Nucleus accumbens (tissue), 56 donors: ENCODE measurements around the gene ARHGAP12.
A peak's percentile ranks its signal among the peaks of the same experiment; 100 is the strongest.

ENCODE experiments used
- DNase-seq, 56 donors: peaks; one replicate each; lab custom pipeline; 2025; lab: John Stamatoyannopoulos, UW

Gene ARHGAP12

GRCh38 chr10:31885971-31886370, 42.7 kb downstream of the ARHGAP12 start:
- DNase-seq = no peak

DNA sequence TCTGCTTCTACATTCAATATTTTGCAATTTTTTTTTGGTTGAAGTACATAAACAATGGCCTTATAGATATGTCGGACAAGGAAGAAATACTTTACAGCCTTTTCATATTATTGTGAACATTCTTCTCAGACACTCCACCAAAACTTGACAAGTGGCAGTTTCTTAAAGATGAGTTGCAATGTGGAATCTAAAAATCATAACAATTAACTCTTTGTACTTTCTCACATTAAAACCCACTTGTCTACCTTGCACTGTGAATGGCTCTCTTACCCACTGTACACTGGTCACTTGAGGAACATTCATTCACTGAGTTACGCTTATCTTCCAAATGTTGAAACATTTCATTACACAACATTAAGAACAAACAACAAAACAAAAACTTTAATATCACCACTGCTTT, 44.2 kb downstream of the ARHGAP12 start:
- DNase-seq = no peak

DNA sequence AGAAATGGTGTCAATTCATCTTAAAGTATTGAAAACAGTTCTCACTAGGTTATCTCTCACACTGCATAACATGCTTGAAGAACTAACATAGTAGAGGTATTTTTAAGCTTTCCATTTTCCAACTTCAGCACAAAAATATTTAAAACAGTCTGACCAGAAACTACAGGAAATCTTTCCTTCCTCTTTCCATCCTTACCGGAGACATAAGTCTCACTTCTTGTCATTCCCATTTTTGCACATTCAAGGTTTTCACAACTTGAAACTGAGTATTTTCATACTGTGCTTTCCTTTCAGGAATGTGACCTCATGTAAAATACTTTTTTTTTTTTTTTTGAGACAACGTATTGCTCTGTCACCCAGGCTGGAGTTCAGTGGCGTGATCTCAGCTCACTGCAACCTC, 45.2 kb downstream of the ARHGAP12 start:
- no peak for DNase-seq

DNA sequence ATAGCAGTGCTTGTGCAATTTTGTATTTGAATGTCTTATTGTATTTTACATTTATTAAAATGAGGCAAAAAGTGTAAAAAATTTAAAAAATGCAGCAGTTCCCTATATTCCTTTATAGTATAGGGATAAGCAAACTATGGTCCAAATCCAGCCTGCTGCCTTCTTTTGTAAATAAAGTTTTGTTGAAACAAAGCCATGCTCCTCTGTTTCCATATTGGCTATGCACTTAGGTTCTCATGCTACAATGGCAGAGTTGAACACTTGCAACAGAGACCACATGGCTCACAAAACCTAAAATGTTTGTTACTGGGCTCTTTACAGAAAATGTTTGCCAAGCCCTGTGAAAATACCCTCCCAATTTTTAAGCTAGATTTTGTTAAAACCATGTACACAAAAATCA, 50.1 kb downstream of the ARHGAP12 start:
- DNase-seq = no peak

DNA sequence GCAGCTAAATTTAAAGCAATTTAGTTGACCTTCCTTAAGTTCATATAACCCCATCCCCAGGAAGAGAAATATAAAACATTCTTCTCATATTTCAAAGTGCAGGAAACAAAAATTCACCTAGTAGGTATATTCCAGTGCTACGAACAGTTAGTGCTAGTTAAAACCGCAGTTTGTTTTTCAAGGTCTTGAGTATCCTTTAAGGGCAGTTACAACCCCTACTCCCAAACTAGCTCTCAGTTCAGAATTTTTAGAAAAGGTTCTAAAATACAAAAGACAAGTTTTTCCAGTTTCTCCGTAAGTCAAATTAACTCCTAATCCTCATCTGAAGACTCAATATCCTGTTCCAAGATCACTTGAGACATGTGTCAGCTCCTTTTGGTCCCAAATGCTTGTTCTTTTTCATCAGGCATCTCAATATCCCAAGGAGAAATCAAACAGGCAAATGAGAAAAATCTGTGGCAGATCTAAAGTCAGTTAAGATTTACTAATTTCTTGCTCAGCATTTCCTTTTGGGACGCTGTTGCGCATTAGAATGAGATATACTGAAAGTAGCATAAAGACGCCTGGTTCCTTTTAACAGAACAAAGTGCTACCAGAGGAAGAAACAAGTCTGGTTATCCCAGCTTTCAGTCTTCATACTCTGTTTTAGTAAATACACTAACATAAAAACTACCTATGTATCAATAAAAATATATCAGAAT, 51.8 kb downstream of the ARHGAP12 start:
- DNase-seq = no peak

- no peak for DNase-seq
Observed at GRCh38 chr10:31875608-31876007, 53.0 kb downstream of the ARHGAP12 start.

GRCh38 chr10:31873724-31874123, 54.9 kb downstream of the ARHGAP12 start:
- no peak for DNase-seq

DNA sequence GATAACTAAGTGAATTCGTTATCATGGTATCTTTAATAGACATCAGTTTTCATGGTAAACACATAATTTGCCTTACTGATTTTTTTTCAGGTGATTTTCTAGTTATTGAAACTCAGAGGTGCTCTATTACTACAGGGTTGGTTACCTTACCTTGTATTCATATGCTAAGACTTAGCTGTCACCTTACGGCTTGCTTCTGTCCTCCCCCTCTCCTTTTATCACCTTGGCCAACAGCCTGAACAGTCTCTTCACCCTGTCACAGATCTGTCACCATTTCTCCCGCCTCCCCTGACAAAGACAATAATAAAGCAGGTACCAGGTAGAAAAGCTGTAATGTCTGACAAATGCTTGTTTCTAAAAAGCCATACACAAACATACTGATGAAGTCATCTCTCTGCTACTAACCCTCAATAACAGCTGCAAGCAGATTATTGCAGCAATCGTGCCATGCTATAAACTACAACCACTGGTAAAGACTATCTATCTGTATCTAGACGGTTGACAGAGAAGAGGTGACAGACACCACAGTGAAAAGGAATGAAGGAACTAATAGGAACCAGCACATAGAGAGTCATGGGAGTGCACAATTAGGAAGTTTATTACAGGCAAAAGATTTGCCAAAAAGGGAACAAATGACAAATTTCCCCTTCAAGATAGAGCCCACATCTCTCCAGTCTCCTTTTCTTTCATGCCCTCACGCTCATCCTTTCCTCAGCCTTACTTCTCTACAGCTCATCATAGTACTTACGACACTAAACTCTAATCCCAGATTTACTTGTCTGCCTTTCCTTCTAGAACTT, 57.2 kb downstream of the ARHGAP12 start:
- no peak for DNase-seq

GRCh38 chr10:31867646-31868045, 61.0 kb downstream of the ARHGAP12 start:
- DNase-seq = no peak

- no peak for DNase-seq
Observed at GRCh38 chr10:31866118-31866670, 62.4 kb downstream of the ARHGAP12 start.

DNA sequence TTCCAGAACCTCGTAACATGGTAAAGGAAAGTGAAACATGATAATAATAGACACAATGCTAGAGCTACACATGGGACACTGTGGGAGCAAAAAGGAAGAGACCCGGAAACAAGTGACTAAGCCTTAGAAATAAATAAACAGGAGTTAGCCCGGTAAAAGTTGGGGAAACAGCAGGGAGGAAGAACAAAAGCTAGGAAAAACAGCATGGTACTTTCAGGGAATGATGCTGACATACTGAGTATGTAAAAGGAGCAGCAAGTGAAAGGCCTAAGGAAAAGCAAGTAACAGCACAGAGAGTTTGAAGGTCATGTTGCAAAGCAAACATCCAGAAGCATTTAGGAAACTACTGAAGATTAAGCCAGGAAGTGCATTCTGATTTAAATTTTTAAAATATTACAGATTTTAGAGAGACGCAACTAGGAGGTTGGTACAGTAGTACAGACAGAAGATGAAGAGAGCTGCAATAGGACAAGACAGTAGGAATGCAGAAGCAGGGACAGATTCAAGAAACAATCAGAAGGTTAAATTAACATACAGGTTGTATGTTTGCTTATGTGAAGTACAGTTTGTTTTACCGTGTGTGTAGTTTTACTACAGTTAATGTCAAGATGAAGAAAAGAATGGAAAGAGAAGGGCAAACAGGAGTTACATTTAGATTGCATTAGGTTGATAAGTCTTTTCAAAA, 63.7 kb downstream of the ARHGAP12 start:
- DNase-seq = no peak

- no peak for DNase-seq
Observed at GRCh38 chr10:31855033-31855432, 73.6 kb downstream of the ARHGAP12 start.

- DNase-seq = no peak
Observed at GRCh38 chr10:31853629-31854028, 75.0 kb downstream of the ARHGAP12 start.

- DNase-seq = no peak
Observed at GRCh38 chr10:31851216-31851615, 77.4 kb downstream of the ARHGAP12 start.

- no peak for DNase-seq
Observed at GRCh38 chr10:31847515-31847914, 81.1 kb downstream of the ARHGAP12 start.

- no peak for DNase-seq
Observed at GRCh38 chr10:31838709-31839108, 89.9 kb downstream of the ARHGAP12 start.

DNA sequence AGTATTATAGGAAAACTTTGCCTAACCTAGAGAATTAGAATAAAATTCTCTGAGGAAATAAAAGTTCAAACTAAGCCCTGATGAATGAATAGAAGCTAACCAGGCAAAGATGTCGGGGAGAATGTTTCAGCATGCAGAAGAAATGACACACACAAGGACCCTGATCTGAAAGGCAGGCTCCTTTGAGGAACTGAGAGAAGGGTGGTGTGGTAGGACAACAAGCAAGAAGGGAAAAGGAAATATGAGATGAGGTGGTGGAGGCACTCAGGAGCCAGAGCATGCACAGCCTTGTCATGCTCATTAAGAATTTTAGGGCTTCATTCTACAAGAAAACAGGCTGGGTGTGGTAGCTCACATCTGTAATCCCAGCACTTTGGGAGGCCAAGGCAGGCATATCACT, 90.6 kb downstream of the ARHGAP12 start:
- no peak for DNase-seq

GRCh38 chr10:31836569-31837406, 91.8 kb downstream of the ARHGAP12 start:
- peak in 1 of 56 donors; percentile 0 for DNase-seq

GRCh38 chr10:31833753-31834152, 94.9 kb downstream of the ARHGAP12 start:
- no peak for DNase-seq

- DNase-seq = no peak
Observed at GRCh38 chr10:31832261-31832660, 96.4 kb downstream of the ARHGAP12 start.
